C4-2B (cell line): ENCODE measurements around the gene LRRC26.

Experiments used
- H3K27ac ChIP-seq: fragments of 450-650 bp; 2 replicates; pipeline ENCODE4 v1.5.1; 2017
- ZFX ChIP-seq: fragments of 450-650 bp; IDR thresholded peaks from 2 replicates; pipeline ENCODE4 v1.6.1; 2017
- TF ChIP-seq, protein P1 (sequence below): fragments of 450-650 bp; conservative IDR thresholded peaks from 2 replicates; pipeline ENCODE4 v1.5.1; 2017; ENCODE audit warnings: mild to moderate bottlenecking

Gene LRRC26

GRCh38 chr9:137146527-137146918, 23.3 kb downstream of the LRRC26 start:
- H3K27ac ChIP-seq, result no peak overlapping the region
- no peak for TF ChIP-seq ZFX
- TF ChIP-seq, protein P1, sequence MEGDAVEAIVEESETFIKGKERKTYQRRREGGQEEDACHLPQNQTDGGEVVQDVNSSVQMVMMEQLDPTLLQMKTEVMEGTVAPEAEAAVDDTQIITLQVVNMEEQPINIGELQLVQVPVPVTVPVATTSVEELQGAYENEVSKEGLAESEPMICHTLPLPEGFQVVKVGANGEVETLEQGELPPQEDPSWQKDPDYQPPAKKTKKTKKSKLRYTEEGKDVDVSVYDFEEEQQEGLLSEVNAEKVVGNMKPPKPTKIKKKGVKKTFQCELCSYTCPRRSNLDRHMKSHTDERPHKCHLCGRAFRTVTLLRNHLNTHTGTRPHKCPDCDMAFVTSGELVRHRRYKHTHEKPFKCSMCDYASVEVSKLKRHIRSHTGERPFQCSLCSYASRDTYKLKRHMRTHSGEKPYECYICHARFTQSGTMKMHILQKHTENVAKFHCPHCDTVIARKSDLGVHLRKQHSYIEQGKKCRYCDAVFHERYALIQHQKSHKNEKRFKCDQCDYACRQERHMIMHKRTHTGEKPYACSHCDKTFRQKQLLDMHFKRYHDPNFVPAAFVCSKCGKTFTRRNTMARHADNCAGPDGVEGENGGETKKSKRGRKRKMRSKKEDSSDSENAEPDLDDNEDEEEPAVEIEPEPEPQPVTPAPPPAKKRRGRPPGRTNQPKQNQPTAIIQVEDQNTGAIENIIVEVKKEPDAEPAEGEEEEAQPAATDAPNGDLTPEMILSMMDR, result no peak

DNA sequence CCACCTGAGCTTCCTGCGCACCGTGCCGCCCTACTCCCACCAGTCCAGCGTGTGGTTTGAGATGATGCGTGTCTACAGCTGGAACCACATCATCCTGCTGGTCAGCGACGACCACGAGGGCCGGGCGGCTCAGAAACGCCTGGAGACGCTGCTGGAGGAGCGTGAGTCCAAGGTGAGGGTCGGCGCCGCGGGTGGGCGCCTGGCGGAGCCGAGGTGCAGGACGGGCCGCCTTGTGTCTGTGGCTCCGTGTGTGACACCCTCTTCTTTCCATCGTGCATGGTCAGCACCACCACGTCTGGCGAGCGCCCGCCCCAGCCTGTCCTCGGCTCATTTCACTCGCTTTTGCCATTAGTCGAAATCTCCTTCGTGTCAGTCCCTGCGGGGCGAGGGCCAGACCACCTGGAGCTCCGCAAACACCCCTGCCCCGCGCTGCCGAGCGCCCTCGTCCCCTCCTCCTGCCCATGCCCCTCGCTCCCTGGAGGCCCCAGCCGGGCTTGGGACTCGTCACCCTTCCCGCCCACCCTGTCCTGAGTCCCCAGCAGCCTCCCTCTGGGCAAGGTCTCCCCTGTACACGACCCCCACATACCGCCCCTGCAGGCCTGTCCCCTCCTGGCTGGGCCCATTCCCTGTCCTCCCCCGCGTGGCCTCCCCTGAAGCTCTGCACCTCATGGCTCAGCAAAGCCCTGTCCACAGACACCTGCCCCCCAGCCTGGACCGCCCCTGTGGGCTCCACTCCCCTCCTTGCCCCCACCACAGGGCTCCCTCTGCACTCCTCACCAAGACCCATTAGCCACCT, 23.9 kb downstream of the LRRC26 start:
- no peak overlapping the region for H3K27ac ChIP-seq
- TF ChIP-seq, protein P1, result no peak
- no peak for TF ChIP-seq ZFX

GRCh38 chr9:137143459-137143858, 26.4 kb downstream of the LRRC26 start:
- no peak overlapping the region for H3K27ac ChIP-seq
- no peak for TF ChIP-seq ZFX
- TF ChIP-seq, protein P1, result no peak

GRCh38 chr9:137141976-137142936, 27.6 kb downstream of the LRRC26 start:
- TF ChIP-seq, protein P1, result no peak
- no peak for TF ChIP-seq ZFX

DNA sequence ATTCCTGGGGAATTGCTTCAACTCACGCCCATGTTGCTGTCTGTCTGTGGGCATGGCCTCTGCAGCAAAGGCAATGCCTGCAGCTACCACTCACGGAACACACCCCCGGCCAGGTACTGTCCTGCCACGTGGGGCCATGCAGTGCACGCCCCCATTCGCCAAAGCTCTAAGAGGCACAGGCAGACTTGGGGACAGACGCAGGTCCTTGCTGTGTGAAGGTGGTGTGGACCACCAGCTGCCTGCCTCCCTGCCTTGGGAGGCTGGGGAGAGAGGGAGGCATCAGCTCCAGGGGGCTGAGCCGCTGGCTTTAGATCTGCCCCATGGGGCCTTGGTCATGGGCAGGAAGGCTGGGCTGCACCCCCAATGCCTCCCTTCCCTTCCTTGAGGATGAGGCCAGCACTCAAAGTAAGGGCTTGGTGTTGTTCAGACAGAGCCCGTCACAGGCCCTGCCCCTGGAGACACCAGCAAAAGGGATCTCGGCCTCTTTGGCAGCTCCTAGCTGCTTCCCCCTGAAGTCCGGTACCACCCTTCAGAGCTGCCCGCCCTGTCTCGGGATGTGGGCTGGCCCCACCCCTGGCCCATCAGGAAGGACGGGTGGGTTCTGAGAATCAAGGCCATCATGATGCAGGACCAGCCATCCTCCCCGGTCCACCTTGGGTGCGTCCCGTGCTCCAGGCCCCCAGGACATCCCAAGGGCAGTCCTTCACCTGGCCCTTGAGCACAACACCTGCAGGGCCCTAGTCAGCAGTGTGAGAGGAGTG, 28.6 kb downstream of the LRRC26 start:
- no peak overlapping the region for H3K27ac ChIP-seq
- TF ChIP-seq, protein P1, result no peak
- no peak for TF ChIP-seq ZFX

More at GRCh38 chr9:137141976-137142936, 27.6 kb downstream of the LRRC26 start:
- no peak overlapping the region for H3K27ac ChIP-seq

DNA sequence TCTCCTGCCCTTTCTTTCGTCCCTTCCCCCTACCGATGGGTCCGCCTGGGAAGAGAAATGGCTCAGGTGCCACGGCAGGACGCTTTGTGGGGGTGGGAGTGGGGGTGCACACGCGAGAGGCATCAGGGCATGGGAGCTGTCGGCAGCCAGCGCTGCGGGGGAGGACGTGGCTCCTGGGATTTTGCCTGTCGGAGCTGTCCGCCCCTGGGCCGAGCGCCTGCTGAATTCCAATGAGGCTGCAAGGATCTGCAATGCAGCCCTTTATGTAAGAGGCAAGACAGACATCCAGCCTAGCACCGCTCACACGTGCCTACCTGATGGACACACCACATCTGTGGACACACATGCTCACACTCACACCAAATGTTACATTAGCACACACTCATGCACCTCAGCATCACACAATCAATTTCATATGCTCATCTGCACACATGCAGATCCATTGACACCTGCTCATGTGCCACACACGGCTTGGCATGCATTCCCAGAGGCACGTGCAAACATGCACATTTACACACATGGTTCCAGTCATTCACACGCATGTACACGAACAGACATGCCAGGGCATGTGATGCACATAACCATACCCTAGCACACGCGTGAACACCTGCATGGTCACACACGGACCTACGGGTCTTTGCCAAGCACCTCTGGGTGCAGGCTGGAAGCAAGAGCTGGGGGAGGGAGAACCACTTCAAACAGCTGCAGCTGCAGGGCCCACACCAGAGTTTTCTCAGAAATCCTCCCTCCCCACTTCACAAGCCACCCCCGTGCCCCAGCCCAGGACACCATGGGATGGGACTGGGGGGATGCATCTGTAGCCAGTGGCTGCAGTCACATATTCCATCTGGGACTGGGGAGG, 29.5 kb downstream of the LRRC26 start:
- TF ChIP-seq ZFX, result no peak
- TF ChIP-seq, protein P1, result no peak

More for the DNA sequence above, 29.5 kb downstream of the LRRC26 start:
- no peak overlapping the region for H3K27ac ChIP-seq
